Pancreas (tissue), 10 donors: ENCODE results near the gene VPS18. TPM values are rescaled to one million over a fixed set of nuclear protein-coding genes. Genes with fewer than 3 reads are reported as not detected.

Experiments used
- ATAC-seq, 4 donors: fragments of 200-7000 bp; cut with Tn5 transposase; one replicate each; pipeline versions ENCODE4 v1.8.0 to v1.9.1; 2020; ENCODE audit warnings: mild to moderate bottlenecking in 4 of 4, moderate library complexity in 4 of 4
- DNase-seq, 6 donors: peaks; one replicate each; pipeline ENCODE4 v3.0.0-alpha.2; 2020
- FAIRE-seq: peaks from 2 replicates; lab custom pipeline; 2012; peaks lifted over from hg19 to GRCh38; lab: Jason Lieb, UNC
- H3K27ac ChIP-seq, 4 donors: fragments of 200-600 bp; sonication (generic); 1 replicate in 3 of 4; 2 replicates in 1 of 4; pipeline versions ENCODE4 v1.5.0 to v1.8.0; 2020
- H3K27me3 ChIP-seq, 4 donors: fragments of 200-600 bp; one replicate each; pipeline ENCODE4 v1.8.0; 2021
- H3K36me3 ChIP-seq, 3 donors: fragments of 200-600 bp; sonication (generic) in 1 of 3; one replicate each; pipeline versions ENCODE4 v1.5.0 to v1.8.0; 2020 to 2021
- H3K4me1 ChIP-seq, 3 donors: fragments of 200-600 bp; one replicate each; pipeline ENCODE4 v1.8.0; 2021
- H3K4me3 ChIP-seq, 4 donors: fragments of 200-600 bp; sonication (generic) in 2 of 4; one replicate each; pipeline versions ENCODE4 v1.5.0 to v1.8.0; 2020 to 2021
- H3K9me3 ChIP-seq, 4 donors: fragments of 200-600 bp; one replicate each; pipeline ENCODE4 v1.8.0; 2021
- CTCF ChIP-seq, 4 donors: fragments of 200-600 bp; sonication (generic) in 3 of 4; IDR thresholded peaks; one replicate each; pipeline versions ENCODE4 v1.5.0 to v1.8.0; 2021; ENCODE audit warnings: antibody characterized with exemption in 4 of 4
- WGBS, 2 donors: extraction: QIAGEN DNeasy Blood & Tissue Kit; methylation state at CpG; one replicate each; pipeline ENCODE4 v1.1.7; 2013; 5-methylcytosine and 5-hydroxymethylcytosine counted together
- intact Hi-C, 3 donors: fragments of 100-400 bp; cut with DNase I; formaldehyde crosslinking; loops; one replicate each; pipeline versions ENCODE4 v1.11.1 to v1.14.2; 2022
- polyA plus RNA-seq, 2 donors: library from polyadenylated mRNA; stranded (reverse); fragments of 200-250 nt; gene quantifications; one replicate each; pipeline ENCODE4 v1.2.3, GENCODE V29; 2013
- total RNA-seq, 6 donors: library from RNA; stranded (reverse); fragmentation: NEBNext Ultra II Directional in 4 of 6; extraction: Animal tissue kit (Norgen Biotek cat#: 25700) in 4 of 6; gene quantifications; one replicate each; pipeline versions ENCODE4 v1.2.1 to v1.2.4, GENCODE V29; 2021 to 2023
- donor health status: healthy with polysubstance abuse.
- donor health status: DM: no; HTN: no; CAD: no; lungs with moderate emphysema.
- donor health status: DM: no; HTN: no; CAD: no.
- donor health status: control.
- donor health status: control.
- donor health status: Bipolar disorder and iron deficiency.
- donor health status: DM: yes; HTN: yes; CAD: no.
- donor health status: DM: no; HTN: no; CAD: no.
- donor health status: DM: no; HTN: no; CAD: no.
- donor health status: DM: yes; HTN: yes; CAD: no.

VPS18 gene
- total and polyA plus RNA-seq, 8 donors: 4.4 to 12.5 (median 6.8) TPM

GRCh38 chr15:40902605-40903561 lies 8.6 kb downstream of the VPS18 start:
- Histone ChIP-seq H3K4me1 (peaks cover 6 to 19% (median 11%) of the 10 kb centered on the region in 3 donors), H3K27me3 (no peaks in the 10 kb centered on the region), H3K27ac (no peak overlapping the region), H3K4me3 (no peak overlapping the region), H3K9me3 (no peaks in the 10 kb centered on the region), H3K36me3 (peaks cover 0 to 36% (median 12%) of the 10 kb centered on the region in 3 donors)
- FAIRE-seq: no peak
- TF ChIP-seq CTCF (IDR thresholded peaks at IDR 0.05): no peak
- no peak for ATAC-seq
- WGBS, 2 donors: 83 to 84% methylated on average over 33 of the region's 33 CpGs
- DNase-seq: peak in 2 of 6 donors; percentile 52 to 70
- intact Hi-C loops: loop anchor here in 2 of 3 donors (5.0 to 10.0 kb wide), 3 partner anchors 112 to 422 kb away; no protein-coding TSS in a partner anchor

GRCh38 chr15:40904552-40905201 lies 10.4 kb downstream of the VPS18 start:
- DNase-seq (no peak), FAIRE-seq (no peak), ATAC-seq (no peak)
- 68 to 84% methylated on average over 7 of the region's 7 CpGs for WGBS, 2 donors
- Histone ChIP-seq H3K4me1 (peaks cover 6 to 19% (median 11%) of the 10 kb centered on the region in 3 donors), H3K4me3 (no peak overlapping the region), H3K27ac (no peak overlapping the region), H3K27me3 (no peaks in the 10 kb centered on the region), H3K36me3 (peaks cover 0 to 24% (median 8%) of the 10 kb centered on the region in 3 donors), H3K9me3 (no peaks in the 10 kb centered on the region)
- intact Hi-C loops: loop anchor here in 2 of 3 donors (5.0 to 10.0 kb wide), 4 partner anchors 110 to 420 kb away; no protein-coding TSS in a partner anchor
- TF ChIP-seq CTCF (IDR thresholded peaks at IDR 0.05): no peak

- Histone ChIP-seq H3K4me1 (peaks cover 6 to 19% (median 11%) of the 10 kb centered on the region in 3 donors), H3K36me3 (peaks cover 0 to 11% (median 8%) of the 10 kb centered on the region in 3 donors), H3K27me3 (no peaks in the 10 kb centered on the region), H3K9me3 (no peaks in the 10 kb centered on the region), H3K4me3 (peak overlapping the region in 3 of 4 donors; percentile 16 to 52 (median 40)), H3K27ac (peak overlapping the region; percentile 84 to 93 (median 90))
- WGBS, 2 donors: 2 to 3% methylated on average over 19 to 36 of the region's 36 CpGs
- TF ChIP-seq CTCF (IDR thresholded peaks at IDR 0.05): peak; percentile 80 to 88 (median 86)
- DNase-seq (peak; percentile 92 to 97 (median 94)), ATAC-seq (peak; percentile 87 to 90 (median 88)), FAIRE-seq (no peak)
- intact Hi-C loops: loop anchor here in 2 of 3 donors (5.0 to 10.0 kb wide), 3 partner anchors 108 to 418 kb away; no protein-coding TSS in a partner anchor
These were observed 12.1 kb downstream of the VPS18 start for GRCh38 chr15:40906091-40906990.
